ENCODE results near the gene USP6NL. TPM values are rescaled to one million over a fixed set of nuclear protein-coding genes. Genes with fewer than 3 reads are reported as not detected.

USP6NL gene
- total RNA-seq, 4 donors from 2014 or later, result 19.6 to 29.4 (median 25.2) TPM

GRCh38 chr10:11564741-11565140 lies 46.7 kb downstream of the USP6NL start:
- DNase-seq (ENCODE audit: low spot score in 2 of 2), result no peak
- TF ChIP-seq, protein P1, sequence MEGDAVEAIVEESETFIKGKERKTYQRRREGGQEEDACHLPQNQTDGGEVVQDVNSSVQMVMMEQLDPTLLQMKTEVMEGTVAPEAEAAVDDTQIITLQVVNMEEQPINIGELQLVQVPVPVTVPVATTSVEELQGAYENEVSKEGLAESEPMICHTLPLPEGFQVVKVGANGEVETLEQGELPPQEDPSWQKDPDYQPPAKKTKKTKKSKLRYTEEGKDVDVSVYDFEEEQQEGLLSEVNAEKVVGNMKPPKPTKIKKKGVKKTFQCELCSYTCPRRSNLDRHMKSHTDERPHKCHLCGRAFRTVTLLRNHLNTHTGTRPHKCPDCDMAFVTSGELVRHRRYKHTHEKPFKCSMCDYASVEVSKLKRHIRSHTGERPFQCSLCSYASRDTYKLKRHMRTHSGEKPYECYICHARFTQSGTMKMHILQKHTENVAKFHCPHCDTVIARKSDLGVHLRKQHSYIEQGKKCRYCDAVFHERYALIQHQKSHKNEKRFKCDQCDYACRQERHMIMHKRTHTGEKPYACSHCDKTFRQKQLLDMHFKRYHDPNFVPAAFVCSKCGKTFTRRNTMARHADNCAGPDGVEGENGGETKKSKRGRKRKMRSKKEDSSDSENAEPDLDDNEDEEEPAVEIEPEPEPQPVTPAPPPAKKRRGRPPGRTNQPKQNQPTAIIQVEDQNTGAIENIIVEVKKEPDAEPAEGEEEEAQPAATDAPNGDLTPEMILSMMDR (IDR thresholded peaks at IDR 0.05), result no peak
- TF ChIP-seq POLR2A (IDR thresholded peaks at IDR 0.05), result no peak
- intact Hi-C loops (cut with DNase I; ENCODE audit: low total_unique reads), result no loop called here
- 93 to 98% methylated on average over 3 of the region's 3 CpGs for WGBS, 2 donors
- no peak overlapping the region for H3K4me3 ChIP-seq (ENCODE audit: low read depth, poor library complexity, severe bottlenecking)

DNA sequence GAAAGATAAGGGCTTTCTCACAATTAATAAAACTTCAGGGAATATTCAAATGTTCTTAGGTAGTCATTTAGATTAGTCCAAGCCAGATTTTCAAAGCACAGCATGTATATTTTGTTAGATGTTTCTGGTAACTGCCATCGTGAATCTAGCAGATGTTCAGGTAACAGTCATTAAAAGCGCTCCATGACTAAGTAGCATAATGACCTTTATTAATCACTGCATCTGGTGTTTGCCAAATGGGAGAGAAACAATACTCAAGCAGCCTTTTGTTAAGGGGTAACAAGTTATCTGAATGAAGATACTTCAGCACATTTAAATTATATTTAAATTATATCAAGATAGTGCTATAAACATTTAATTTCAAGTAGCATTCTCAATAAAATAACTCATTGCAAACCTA lies 47.5 kb downstream of the USP6NL start:
- 65 to 66% methylated on average over 2 of the region's 2 CpGs for WGBS, 2 donors
- TF ChIP-seq, protein P1 (IDR thresholded peaks at IDR 0.05), result no peak
- TF ChIP-seq POLR2A (IDR thresholded peaks at IDR 0.05), result no peak

DNA sequence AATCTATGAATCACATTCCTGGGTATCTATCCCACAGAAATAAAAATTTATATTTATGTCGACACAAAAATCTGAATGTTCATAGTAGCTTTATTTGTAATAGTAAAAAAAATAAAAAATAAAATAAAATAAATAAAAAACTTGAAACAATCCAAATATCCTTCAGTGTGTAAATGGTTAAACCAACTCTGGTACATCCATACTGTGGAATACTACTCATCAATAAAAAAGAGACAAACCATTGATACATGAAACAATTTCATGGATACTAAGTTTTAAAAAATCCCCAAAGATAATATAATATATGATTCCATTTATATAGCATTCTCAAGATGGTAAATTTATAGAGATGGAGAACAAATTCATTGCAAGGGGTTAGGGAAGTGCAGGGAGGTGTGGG lies 48.6 kb downstream of the USP6NL start:
- no peak overlapping the region for H3K4me3 ChIP-seq (ENCODE audit: low read depth, poor library complexity, severe bottlenecking)
- intact Hi-C loops (cut with DNase I; ENCODE audit: low total_unique reads), result no loop called here
- no peak for DNase-seq (ENCODE audit: low spot score in 2 of 2)
- no peak for TF ChIP-seq POLR2A (IDR thresholded peaks at IDR 0.05)
- TF ChIP-seq, protein P1 (IDR thresholded peaks at IDR 0.05), result no peak
- WGBS, 2 donors, result 96 to 98% methylated on average over 1 of the region's 1 CpG

More for the DNA sequence above, 47.5 kb downstream of the USP6NL start:
- intact Hi-C loops (cut with DNase I; ENCODE audit: low total_unique reads), result no loop called here
- no peak for DNase-seq (ENCODE audit: low spot score in 2 of 2)
- no peak overlapping the region for H3K4me3 ChIP-seq (ENCODE audit: low read depth, poor library complexity, severe bottlenecking)

DNA sequence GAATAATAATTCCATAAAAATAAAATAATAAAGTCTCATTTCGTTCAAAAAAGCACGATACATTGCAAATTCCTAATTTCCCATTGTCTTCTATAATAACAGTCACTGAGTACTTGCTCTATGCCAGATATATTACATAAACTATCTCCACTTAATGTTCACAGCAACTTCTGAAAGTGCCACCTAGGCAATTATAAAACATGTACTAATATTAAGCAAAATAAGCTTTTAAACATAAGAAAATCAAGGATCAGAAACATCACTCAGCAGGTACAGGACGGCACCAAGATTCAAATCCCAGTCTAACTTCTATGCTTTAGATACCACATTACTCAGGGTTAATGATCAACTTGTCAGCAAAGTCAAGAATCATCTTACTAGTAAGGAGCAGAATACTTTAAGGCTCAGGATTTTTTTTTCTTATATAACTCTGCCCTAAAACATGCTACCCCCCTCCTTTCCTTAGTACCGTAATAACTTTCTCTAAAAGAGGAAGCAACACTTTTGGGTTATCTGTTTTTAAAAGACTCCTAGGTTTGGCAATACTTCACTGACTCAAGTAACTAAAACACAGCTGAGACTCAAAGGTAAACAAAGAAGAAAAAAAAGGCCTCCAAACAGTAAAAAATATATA lies 51.3 kb downstream of the USP6NL start:
- WGBS, 2 donors, result 81 to 86% methylated on average over 4 of the region's 4 CpGs
- DNase-seq (ENCODE audit: low spot score in 2 of 2), result no peak
- H3K4me3 ChIP-seq (ENCODE audit: low read depth, poor library complexity, severe bottlenecking), result no peak overlapping the region
- intact Hi-C loops (cut with DNase I; ENCODE audit: low total_unique reads), result no loop called here
- TF ChIP-seq POLR2A (IDR thresholded peaks at IDR 0.05), result no peak
- TF ChIP-seq, protein P1 (IDR thresholded peaks at IDR 0.05), result no peak

GRCh38 chr10:11557967-11558366 lies 53.5 kb downstream of the USP6NL start:
- intact Hi-C loops (cut with DNase I; ENCODE audit: low total_unique reads), result no loop called here
- H3K4me3 ChIP-seq (ENCODE audit: low read depth, poor library complexity, severe bottlenecking), result no peak overlapping the region
- no peak for DNase-seq (ENCODE audit: low spot score in 2 of 2)
- no peak for TF ChIP-seq POLR2A (IDR thresholded peaks at IDR 0.05)
- TF ChIP-seq, protein P1 (IDR thresholded peaks at IDR 0.05), result no peak
- 95 to 96% methylated on average over 4 of the region's 4 CpGs for WGBS, 2 donors

- 90 to 92% methylated on average over 7 of the region's 7 CpGs for WGBS, 2 donors
- intact Hi-C loops (cut with DNase I; ENCODE audit: low total_unique reads), result no loop called here
- H3K4me3 ChIP-seq (ENCODE audit: low read depth, poor library complexity, severe bottlenecking), result no peak overlapping the region
- TF ChIP-seq, protein P1 (IDR thresholded peaks at IDR 0.05), result no peak
- no peak for TF ChIP-seq POLR2A (IDR thresholded peaks at IDR 0.05)
- DNase-seq (ENCODE audit: low spot score in 2 of 2), result no peak
Observed at GRCh38 chr10:11557513-11557912, 53.9 kb downstream of the USP6NL start.

Data from lower leg skin (tissue), 4 donors.